Ascending aorta (tissue), 2 donors: ENCODE data around the gene DCN. TPM values are rescaled to one million over a fixed set of nuclear protein-coding genes. Genes with fewer than 3 reads are reported as not detected.

Experiments
- DNase-seq, 2 donors: peaks; one replicate each; pipeline ENCODE4 v3.0.0-alpha.2; 2019; ENCODE audit warnings: low spot score in 2 of 2
- H3K27ac ChIP-seq, 2 donors: fragments of 200-600 bp; sonication (generic); one replicate each; pipeline ENCODE4 v1.5.1; 2016 to 2017; ENCODE audit warnings: mild to moderate bottlenecking in 1 of 2
- H3K27me3 ChIP-seq: fragments of 200-600 bp; sonication (generic); one replicate; pipeline ENCODE4 v1.5.1; 2017
- H3K36me3 ChIP-seq, 2 donors: fragments of 200-600 bp; sonication (generic); one replicate each; pipeline ENCODE4 v1.5.1; 2016
- H3K4me1 ChIP-seq, 2 donors: fragments of 200-600 bp; sonication (generic); one replicate each; pipeline ENCODE4 v1.5.1; 2016 to 2017; ENCODE audit warnings: mild to moderate bottlenecking in 1 of 2
- H3K4me3 ChIP-seq, 2 donors: fragments of 200-600 bp; sonication (generic); one replicate each; pipeline ENCODE4 v1.5.1; 2016 to 2017; ENCODE audit warnings: mild to moderate bottlenecking in 1 of 2
- H3K9me3 ChIP-seq, 2 donors: fragments of 200-600 bp; sonication (generic); one replicate each; pipeline ENCODE4 v1.5.1; 2016
- CTCF ChIP-seq, 3 experiments: fragments of 200-600 bp in 2 of 3; fragments of 450-650 bp in 1 of 3; sonication (generic) in 2 of 3; IDR thresholded peaks; one replicate each; pipeline ENCODE4 v1.5.1; 2016 to 2019; ENCODE audit warnings: antibody characterized with exemption in 3 of 3, mild to moderate bottlenecking in 1 of 3, moderate library complexity in 1 of 3
- intact Hi-C: fragments of 100-400 bp; cut with DNase I; formaldehyde crosslinking; loops from one replicate; pipeline ENCODE4 v1.15.1; 2023
- total RNA-seq: library from RNA; depleted of rRNA; stranded (reverse); fragments of >200 nt; gene quantifications from one replicate; pipeline ENCODE4 v1.1.0, GENCODE V29; 2016

Gene DCN
- total RNA-seq, 1 donor from 2014 or later = 443 TPM

DNA sequence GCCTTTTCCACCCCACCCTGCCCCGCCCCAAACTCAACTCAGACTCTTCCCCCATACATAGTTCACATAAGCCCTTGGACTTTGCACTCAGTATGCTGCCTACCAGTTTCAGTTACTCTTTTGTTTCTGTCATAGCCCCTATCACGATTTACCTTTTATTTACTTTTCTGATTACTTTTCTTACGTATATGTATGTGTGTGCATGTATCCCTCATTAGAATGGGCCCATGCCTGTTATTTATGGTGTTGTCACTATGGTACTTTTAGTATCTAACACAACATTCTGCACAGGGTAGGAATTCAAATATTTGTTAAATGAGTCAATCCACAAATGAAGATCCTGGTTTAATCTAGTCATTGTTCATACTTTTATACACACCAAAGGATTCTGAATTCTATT lies 54.9 kb downstream of the DCN start:
- DNase-seq = no peak
- Histone ChIP-seq H3K27me3 (no peaks in the 10 kb centered on the region), H3K4me1 (no peaks in the 10 kb centered on the region), H3K36me3 (no peaks in the 10 kb centered on the region), H3K4me3 (no peak overlapping the region), H3K9me3 (no peaks in the 10 kb centered on the region), H3K27ac (no peak overlapping the region)
- intact Hi-C loops = no loop called here
- TF ChIP-seq CTCF (IDR thresholded peaks at IDR 0.05) = no peak

DNA sequence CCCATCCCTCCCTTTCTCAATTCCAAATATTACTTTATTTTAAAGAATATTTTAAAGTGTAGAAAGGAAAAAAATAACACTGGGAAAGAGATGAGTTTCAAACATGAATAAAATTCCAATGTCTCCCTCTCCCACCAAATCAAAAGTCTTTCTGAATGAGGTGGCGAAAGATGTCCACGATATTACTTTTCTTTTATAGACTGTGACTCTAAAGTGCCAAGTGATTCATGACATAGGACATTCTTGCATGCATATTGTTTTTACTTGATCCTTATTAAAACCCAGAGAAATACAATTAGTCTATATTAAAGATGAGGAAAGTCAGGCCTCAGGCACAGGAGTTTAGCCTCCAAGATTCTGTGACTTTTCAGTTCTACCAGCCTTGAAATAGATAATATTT lies 55.3 kb downstream of the DCN start:
- no peaks in the 10 kb centered on the region for H3K4me1 ChIP-seq
- no peak overlapping the region for H3K4me3 ChIP-seq
- H3K9me3 ChIP-seq = no peaks in the 10 kb centered on the region
- intact Hi-C loops = no loop called here
- no peak for DNase-seq
- no peaks in the 10 kb centered on the region for H3K36me3 ChIP-seq
- TF ChIP-seq CTCF (IDR thresholded peaks at IDR 0.05) = no peak
- H3K27ac ChIP-seq = no peak overlapping the region
- no peaks in the 10 kb centered on the region for H3K27me3 ChIP-seq

DNA sequence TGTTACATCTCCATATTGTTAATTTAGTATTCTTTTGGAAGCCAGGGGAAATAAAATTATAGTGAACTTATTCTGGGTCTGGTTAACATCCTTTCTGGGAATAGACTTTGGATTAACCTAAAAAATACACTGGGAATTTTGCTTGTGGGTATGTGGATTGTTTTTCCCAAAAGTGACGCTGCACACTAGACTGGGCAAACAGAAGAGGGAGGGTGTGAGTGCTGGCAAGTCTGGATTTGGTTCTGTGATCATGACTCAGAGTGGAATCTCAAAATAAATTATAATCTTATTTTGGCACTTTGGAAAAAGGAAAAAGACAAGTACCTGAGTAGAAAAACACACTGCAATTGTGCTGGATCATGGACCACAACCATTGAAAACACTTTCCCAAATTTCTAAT lies 56.1 kb downstream of the DCN start:
- intact Hi-C loops = no loop called here
- Histone ChIP-seq H3K27me3 (no peaks in the 10 kb centered on the region), H3K9me3 (no peaks in the 10 kb centered on the region), H3K36me3 (no peaks in the 10 kb centered on the region), H3K4me3 (no peak overlapping the region), H3K27ac (no peak overlapping the region), H3K4me1 (no peaks in the 10 kb centered on the region)
- no peak for DNase-seq
- no peak for TF ChIP-seq CTCF (IDR thresholded peaks at IDR 0.05)

GRCh38 chr12:91123236-91123916 lies 59.2 kb downstream of the DCN start:
- H3K4me3 ChIP-seq = no peak overlapping the region
- DNase-seq = no peak
- TF ChIP-seq CTCF (IDR thresholded peaks at IDR 0.05) = no peak
- H3K27ac ChIP-seq = no peak overlapping the region
- no peaks in the 10 kb centered on the region for H3K36me3 ChIP-seq
- intact Hi-C loops = no loop called here
- no peaks in the 10 kb centered on the region for H3K4me1 ChIP-seq
- H3K27me3 ChIP-seq = no peaks in the 10 kb centered on the region
- no peaks in the 10 kb centered on the region for H3K9me3 ChIP-seq

GRCh38 chr12:91120781-91121180 lies 61.8 kb downstream of the DCN start:
- no peaks in the 10 kb centered on the region for H3K4me1 ChIP-seq
- intact Hi-C loops = no loop called here
- DNase-seq = no peak
- no peak overlapping the region for H3K4me3 ChIP-seq
- no peaks in the 10 kb centered on the region for H3K36me3 ChIP-seq
- no peak for TF ChIP-seq CTCF (IDR thresholded peaks at IDR 0.05)
- no peak overlapping the region for H3K27ac ChIP-seq
- no peaks in the 10 kb centered on the region for H3K9me3 ChIP-seq
- H3K27me3 ChIP-seq = no peaks in the 10 kb centered on the region

GRCh38 chr12:91119089-91119488 lies 63.5 kb downstream of the DCN start:
- Histone ChIP-seq H3K27ac (no peak overlapping the region), H3K36me3 (no peaks in the 10 kb centered on the region), H3K4me3 (no peak overlapping the region), H3K9me3 (no peaks in the 10 kb centered on the region), H3K27me3 (no peaks in the 10 kb centered on the region), H3K4me1 (no peaks in the 10 kb centered on the region)
- intact Hi-C loops = no loop called here
- no peak for DNase-seq
- TF ChIP-seq CTCF (IDR thresholded peaks at IDR 0.05) = no peak
